ENCODE results near the gene BCL11A. TPM values are rescaled to one million over a fixed set of nuclear protein-coding genes. Genes with fewer than 3 reads are reported as not detected.
A peak's percentile ranks its signal among the peaks of the same experiment; 100 is the strongest.

BCL11A gene
- polyA plus RNA-seq, 1 donor: 3.1 TPM

DNA sequence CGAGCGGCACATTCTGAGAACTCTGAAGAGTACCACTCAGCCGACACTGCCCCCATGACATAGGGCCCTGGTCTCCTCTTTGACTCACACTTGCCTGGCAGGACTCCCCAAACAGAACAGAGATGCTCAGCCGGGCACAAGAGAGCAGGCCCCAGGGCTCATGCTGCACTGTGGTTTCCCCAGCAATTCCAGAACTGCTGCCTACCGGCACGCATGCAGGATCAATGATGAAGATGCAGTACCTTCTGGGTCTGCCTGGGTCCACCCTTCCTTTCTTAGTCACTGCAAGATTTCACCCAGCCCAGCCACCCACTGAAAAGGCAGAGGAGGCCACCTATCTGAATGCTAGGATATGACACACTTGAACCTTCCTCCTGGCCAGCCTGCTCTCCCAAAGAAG, 49.4 kb downstream of the BCL11A start:
- DNase-seq: no peak

DNA sequence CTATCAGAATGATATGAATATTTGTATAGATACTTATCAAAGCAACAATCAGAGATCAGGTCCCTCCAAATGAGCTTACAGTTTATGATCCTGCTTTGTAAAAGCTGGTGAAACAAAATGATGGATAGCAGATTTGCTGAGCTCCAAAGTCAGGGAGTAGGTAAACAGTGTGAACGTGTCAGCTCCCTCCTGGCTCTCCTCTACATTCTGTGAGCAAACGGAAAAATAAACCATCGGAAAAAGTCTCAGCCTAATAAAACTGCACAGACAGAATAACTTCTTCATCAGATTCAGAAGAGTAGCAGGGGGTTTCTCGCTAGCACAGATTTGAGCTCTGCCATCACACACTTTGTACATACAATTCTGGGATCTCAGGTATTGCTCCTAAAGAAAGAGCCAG, 51.3 kb downstream of the BCL11A start:
- no peak for DNase-seq

DNA sequence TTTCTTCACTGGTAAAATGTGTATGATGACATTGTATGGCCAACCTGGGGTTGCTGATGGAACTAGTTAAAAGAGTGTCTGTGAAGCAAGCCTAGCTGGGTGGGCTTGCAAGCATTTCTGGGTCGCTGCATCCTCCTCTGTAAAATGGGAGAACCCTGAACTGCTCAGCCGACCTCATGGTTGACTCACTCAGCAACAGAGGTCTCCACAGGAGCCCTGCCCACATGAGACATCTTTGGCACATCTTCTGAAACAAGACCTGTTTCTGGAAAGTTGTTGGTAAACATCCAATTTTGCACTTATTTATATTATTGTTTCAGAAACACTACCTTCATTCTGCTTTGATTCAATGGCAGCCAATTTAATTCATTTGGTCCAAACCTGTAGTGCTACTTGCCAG, 52.6 kb downstream of the BCL11A start:
- no peak for DNase-seq

DNA sequence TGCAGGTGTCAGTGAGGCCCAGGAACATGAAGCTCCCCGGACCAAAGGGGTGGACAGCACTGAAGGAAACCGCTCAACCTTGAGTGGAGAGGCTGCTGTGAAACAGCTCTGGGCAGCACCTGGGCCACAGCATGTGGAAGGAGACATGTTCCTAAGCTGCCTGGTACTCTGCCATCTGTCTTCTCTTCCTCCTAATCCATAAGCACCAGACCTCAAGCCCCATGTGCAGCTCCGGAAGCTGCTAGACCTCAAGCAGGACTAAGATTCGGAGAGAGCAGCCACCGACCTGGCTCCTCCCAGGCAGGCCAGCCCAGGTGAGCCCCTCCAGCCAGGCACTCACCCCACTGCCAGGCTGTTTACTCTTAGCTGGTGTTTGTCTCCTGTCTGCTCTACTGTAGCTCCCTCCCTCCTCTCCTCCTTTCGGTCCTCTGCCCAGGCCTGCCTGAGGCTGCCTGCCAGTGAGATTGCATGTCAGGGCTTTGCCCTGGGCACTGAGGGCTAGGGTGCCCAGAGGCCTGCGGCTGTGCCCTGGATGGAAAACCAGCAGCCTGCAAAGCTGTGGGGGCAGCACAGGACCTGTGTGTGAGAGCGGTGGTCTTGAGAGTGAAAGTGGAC, 53.7 kb downstream of the BCL11A start:
- no peak for DNase-seq

DNA sequence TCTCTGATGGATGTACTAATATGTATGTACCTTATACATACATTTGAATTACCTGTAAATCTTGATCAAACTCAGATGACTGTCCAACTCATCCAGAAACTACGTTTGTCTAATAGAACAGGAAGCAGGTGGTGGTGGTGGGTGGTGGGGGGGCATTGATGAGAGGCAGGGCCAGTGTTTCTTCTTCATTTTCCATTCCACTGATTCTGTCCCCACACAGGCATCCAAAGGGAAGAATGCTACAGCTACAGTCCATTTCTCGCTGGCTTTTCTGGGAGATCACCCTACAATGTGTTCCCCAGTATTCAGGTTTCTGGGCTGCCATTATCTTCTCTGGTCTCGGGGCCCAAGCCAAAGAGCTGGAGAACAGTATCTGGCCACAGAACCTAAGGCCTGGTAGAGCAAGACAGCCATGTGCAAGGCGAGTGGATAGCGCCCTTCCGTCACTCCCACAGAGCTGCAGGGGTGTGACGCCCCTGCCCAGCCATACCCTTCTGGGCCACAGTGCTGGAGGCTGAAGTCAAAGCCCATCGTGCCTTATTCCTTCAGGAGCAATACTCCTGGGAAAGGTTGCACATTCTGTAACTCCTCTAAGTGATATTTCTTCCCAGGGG, 54.5 kb downstream of the BCL11A start:
- no peak for DNase-seq

DNA sequence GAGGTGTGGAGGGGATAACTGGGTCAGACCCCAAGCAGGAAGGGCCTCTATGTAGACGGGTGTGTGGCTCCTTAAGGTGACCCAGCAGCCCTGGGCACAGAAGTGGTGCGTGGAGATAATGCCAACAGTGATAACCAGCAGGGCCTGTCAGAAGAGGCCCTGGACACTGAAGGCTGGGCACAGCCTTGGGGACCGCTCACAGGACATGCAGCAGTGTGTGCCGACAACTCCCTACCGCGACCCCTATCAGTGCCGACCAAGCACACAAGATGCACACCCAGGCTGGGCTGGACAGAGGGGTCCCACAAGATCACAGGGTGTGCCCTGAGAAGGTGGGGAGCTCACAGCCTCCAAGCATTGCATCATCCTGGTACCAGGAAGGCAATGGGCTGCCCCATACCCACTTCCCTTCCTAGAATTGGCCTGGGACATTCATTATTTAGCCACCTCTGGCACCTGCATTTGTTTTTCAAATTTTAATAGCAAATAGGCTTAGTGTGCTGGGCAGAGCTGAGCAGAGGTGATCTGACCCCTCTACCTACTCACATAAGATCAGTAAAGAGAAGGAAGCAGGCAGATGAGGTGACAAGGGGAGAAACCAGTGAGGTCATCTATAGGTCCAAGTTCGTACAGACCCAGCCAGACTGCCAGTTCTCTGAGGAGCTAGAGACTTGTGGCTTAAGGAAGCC, 55.2 kb downstream of the BCL11A start:
- DNase-seq: no peak

DNA sequence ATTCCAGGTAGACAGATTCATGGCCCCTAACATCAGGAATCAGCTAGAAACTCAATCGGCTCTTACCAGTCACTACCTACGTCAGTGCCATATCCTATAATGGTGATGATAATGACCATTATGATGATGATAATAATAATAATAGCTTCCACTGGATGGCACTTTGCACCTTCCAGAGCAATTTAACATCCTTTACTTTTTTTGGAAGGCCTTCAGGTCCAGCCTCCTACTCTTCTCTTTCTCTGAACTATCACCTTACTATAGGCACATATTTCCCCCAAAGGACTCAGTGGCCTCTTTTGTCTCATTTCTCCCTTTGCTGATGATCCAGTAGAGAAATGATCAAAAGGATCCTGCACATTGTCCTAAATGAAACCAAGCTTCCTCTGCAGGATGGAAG, 56.0 kb downstream of the BCL11A start:
- no peak for DNase-seq

DNA sequence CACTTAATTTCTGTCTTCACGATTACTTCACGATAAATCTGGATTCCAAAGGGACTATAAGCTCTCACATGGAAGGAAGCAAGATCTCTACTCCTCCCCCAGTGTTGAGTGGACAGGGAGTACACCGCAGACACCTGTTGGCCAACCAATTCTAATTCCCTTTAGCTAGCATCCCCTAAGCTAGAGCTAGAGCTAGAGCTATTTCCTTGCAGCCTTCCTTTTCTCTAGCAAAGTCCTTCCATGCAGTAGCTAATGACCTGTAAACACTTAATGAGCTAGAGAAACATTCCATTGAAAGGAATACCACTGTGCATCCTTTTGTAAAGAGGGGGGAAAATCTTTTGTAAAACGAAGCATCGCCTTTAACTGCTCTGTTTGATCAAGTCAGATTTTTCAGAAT, 56.5 kb downstream of the BCL11A start:
- no peak for DNase-seq

DNA sequence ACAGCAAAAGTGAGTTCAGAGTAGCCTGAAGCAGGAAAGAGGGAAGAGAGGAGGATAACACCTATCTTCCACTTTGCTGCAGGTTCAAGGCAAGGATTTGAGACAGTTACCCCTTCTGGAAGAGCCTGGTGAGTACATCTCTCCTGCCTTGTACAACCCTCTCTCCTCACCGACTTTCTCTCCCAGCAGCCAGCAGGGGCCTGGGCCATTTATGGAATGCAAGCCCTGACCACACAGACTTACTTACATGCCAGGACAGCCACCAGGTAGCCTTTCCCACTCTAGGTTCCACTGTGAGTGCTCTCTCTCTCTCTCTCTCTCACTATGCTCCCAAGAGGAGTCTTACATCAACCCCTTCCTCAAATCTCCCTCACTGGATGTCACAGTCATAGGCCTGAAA, 57.0 kb downstream of the BCL11A start:
- DNase-seq: no peak

DNA sequence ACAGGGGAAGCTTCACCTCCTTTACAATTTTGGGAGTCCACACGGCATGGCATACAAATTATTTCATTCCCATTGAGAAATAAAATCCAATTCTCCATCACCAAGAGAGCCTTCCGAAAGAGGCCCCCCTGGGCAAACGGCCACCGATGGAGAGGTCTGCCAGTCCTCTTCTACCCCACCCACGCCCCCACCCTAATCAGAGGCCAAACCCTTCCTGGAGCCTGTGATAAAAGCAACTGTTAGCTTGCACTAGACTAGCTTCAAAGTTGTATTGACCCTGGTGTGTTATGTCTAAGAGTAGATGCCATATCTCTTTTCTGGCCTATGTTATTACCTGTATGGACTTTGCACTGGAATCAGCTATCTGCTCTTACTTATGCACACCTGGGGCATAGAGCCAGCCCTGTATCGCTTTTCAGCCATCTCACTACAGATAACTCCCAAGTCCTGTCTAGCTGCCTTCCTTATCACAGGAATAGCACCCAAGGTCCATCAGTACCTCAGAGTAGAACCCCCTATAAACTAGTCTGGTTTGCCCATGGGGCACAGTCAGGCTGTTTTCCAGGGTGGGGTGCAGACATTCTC, 58.3 kb downstream of the BCL11A start:
- no peak for DNase-seq

DNA sequence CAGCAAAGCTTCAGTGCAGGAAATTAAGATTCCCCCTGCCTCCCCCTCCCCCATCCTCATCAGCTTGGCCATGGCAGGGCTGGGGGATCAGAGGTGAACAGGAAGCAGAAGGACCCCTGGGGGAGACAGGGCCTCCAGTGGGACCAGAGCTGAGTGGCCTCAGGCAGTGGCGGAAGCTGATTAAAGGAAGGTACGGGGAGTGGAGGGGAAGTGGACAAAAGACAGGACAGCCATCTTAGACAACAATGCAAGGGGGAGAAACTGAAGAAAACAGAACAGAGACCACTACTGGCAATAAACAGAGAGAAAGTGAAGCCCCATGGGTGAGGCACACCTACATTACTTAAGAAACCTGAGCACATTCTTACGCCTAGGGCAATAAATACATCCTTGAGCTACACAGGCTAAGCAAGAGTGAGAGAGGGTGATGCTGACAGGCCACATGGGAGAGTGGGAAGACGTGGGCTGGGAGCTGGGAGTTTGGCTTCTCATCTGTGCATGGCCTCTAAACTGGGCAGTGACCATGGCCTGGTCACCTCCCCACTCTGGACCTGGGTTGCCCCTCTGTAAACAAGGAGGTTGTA, 59.6 kb downstream of the BCL11A start:
- no peak for DNase-seq

DNA sequence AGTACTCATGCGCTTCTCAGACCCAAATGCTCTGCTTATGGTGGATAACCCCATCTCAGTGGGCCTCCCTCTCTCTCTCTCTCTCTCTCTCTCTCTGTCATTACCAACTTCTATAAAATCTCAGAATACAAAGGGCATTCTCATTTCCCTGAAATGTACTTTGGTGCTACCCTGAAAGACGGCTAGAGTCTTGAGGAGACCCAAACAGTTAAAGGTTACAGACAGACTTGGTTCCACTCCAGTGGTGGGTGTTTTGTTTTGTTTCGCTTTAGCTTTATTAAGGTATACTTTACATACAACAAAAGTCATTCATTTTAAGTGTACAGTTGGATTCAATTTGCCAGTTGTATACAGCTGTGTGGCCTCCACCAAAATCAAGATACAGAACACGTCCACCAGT, 60.9 kb downstream of the BCL11A start:
- no peak for DNase-seq

DNA sequence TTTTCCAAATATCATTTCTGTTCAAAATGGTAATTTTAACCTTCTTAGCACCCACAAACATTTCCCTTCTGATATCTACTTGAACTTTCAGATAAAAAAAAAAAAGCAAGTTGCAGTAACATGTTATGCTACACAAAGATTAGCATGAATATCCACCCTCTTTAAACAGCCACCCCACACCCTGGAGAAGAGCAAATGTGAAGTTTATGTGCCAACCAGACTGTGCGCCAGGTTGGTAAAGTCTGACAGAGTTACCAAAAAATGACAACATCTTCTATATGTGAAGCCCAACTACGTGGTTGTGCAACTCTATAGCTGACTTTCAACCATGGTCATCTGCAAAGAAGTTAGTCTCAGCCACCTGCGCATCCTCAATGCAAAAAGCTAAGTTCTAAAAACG, 62.6 kb downstream of the BCL11A start:
- DNase-seq: no peak

DNA sequence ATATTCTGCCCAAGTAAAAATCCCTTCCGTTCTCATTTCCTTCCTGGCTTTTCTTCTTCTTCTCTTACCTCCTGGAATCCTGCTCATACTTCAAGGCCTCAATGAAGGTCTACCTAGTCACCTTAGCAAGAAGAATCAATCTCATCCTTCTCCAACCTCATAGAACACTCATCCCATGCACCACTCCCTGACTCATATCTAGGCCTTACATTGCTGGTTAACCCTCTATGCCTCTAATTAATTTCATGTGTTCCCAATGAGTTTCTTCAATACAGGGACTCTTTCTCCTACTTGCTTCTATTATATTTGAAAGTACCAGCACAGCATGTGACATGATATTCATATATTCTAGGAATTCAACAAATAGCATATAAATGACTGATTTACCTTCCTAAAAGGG, 63.0 kb downstream of the BCL11A start:
- DNase-seq: no peak

DNA sequence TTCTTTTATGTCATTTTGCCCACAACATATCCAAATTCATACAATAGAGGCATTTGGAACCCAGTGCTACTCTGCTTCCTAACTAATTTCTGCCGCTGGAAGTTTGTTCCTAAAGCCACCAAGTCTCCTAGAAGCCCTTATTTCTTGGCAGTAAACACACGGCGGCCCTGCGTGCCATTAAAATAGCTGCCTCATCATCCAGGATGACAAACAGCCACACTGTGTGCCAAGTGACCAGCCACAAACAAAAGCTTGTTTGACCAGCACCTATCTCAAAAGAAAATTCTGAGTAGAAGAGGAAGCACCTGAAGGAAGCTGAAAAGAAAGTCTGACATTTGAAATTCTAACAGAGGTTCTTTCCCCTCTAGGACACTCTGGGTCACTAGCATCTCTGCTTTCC, 64.2 kb downstream of the BCL11A start:
- no peak for DNase-seq

DNA sequence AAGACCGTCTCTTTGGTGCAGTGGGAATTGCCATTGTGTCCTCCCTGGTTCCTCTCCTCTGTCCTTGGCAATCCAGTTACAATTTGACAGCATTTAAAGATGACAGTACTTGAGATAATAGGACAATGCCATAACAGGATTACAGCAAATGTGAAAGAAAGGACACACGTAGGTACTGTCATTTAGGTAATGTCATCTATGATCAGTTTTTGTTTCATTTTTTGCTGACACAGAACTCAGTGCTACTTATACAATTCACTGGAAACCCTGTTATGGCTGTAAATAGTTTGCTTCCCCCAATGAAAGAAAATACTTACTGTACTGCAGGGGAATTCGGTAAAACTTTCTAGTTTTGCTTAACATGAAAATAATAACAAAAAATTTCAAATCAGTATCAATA, 65.2 kb downstream of the BCL11A start:
- DNase-seq: no peak

DNA sequence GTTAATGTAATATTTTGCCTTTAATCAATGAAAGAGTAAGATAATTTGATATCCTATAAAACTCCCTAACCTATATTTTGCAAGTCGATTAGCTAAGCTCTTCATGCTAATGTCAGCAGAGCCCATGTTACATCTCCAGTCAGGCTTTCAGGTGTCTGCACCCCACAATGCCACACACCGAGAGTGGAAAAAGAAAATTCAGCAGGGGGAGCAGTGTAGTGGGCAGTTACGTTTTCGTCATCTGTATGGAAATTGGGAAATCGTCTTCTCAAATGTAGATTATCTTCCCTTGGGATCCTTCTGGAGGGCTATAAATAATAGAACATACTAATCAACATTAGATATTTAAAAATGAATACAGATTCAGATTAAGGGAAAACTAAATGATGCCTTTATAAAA, 66.3 kb downstream of the BCL11A start:
- DNase-seq: no peak

DNA sequence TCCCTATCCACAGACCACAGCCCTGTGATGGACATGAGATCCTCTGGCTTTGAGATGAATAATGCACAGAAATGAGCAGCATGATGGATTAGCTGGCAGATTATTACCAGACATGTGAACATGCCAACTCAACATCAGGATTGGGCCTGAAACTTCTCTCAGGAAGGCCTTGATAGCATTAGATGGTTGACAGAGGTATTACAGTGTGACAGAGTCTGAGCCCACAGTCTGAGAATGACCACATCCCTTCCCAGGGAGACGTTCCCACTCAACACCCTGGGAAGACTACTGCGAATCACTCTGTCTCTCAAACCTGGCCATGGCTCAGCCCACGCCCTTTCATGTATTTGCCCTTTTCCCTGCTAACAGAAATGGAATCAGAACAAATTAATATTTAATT, 66.9 kb downstream of the BCL11A start:
- DNase-seq: no peak

DNA sequence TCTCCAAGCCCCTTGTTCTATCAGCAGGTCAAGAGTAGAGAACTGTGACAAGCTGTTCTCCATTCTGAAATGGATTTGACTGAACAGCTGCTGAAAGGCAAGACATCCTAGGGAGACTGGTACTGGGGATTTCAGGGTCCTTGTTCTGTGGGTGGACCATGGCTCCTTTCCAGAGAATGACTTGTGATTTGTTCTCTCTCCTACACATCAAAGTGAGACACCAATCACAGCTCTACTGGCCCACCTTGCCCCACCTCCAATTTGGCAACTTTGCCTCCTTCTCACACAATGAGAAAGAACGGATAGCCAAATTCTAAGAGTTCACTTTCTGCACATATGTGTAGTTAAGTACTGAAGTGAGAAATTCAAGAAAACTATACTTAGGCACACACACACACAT, 67.4 kb downstream of the BCL11A start:
- no peak for DNase-seq

DNA sequence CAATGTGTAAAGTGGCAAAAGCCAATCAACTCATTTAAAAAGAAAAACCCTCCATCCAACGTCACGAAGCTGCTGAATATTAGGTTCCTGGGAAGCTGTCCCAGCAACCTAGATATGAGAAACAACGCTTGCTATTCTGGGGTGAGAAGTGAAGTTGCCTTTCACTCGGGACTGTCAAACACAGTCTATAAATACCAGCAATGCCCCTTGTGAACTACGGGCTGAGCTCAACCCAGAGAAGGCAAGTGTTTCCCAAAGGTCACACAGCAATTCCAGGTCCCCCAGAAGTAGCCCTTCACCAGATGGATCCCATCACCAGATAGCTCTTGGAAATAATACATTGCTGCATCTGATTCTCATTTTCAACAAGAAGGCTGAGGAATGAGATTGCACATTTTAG, 67.9 kb downstream of the BCL11A start:
- no peak for DNase-seq

DNA sequence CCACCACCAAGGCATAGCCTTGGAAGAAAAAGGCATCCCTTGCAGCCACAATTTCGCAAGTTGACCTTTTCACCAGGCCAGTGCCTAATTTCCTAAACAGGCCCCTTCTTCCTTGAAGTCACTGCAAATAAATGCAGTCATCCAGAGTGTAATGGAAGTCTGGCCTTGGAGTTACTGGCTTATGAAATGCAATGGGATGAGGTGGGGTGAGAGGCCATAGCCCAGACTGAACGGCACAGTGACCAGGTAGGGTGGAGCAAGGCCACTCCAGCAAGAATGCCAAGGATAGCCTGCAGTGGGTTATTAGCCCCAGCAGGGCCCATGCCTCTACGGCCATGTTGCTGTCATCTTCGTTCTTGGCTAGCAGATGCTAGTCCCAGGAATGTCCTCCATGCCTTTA, 68.4 kb downstream of the BCL11A start:
- no peak for DNase-seq

DNA sequence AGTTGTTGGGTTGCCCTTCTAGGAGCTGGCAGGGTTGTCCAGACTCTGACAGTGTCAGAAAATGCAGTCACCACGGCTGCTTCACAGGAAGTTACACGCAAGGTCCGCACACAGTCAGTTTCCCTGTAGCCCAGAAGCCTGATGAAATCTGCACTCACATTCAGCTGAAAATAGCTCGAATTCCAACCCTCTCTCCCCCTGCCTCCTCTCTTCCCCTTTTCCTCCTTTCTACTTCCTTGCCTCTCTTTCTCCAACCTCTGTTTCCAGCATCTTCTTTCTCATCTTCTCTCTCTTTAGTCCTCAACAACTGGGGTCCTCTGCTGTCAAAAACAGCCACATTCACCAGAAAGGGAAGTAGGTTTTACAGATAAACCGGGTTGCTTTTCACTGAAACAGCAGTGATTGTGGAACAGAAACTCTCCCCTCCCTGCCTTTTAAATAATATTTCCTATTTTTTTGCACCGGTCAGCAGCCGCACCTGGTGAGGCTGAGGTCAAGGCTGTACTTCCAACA, 69.3 kb downstream of the BCL11A start:
- DNase-seq: peak; percentile 20

DNA sequence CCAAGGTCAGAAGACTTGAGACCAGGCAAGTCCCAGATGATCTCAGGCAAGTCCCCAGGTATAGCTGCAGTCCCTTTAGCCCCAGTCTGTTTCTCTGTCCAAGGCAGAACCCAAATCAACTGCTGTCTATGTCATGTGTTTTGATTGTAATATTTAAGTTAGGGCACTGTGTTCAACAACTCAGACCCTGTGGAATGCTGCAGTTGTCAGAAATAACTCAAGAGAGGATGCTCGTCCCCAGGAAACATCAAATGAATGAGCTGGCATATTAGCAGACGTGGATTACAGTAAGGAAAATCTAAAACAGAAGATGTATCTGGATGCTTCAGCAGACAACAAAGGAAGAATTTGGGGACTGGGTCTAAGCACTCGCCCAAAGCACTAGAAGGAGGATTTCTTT, 70.1 kb downstream of the BCL11A start:
- DNase-seq: no peak
